Body of pancreas (tissue), 4 donors: ENCODE measurements around the gene SLC10A7.

Source experiments
- POLR2A ChIP-seq, 3 donors: fragments of 450-650 bp; IDR thresholded peaks; one replicate each; pipeline ENCODE4 v1.6.1; 2016; ENCODE audit warnings: antibody characterized with exemption in 3 of 3, mild to moderate bottlenecking in 2 of 3
- TF ChIP-seq, protein P1 (sequence below), 7 experiments: fragments of 450-650 bp in 4 of 7; fragments of 200-600 bp in 3 of 7; sonication (generic) in 3 of 7; IDR thresholded peaks; one replicate each; pipeline ENCODE4 v1.5.1; 2016 to 2019; ENCODE audit warnings: antibody characterized with exemption in 7 of 7

DNA sequence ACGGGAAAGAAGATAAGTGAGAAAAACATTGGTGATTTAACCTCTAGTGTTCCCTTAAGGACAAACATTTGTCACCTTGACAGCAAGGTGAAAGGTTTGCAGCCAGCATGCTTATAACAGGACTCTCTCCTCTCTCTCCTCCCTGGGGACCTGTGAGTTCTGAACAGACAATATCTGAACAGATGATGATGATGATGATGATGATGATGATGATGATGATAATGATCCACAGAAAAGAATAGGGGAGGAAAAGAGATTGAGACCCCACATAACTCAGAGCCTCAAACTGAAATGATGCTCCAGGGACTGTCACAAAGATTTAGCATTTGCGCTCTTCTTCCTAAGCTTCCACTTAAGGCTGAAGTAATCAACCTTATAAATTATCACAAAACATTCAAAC lies 103.9 kb downstream of the SLC10A7 start:
- TF ChIP-seq, protein P1, sequence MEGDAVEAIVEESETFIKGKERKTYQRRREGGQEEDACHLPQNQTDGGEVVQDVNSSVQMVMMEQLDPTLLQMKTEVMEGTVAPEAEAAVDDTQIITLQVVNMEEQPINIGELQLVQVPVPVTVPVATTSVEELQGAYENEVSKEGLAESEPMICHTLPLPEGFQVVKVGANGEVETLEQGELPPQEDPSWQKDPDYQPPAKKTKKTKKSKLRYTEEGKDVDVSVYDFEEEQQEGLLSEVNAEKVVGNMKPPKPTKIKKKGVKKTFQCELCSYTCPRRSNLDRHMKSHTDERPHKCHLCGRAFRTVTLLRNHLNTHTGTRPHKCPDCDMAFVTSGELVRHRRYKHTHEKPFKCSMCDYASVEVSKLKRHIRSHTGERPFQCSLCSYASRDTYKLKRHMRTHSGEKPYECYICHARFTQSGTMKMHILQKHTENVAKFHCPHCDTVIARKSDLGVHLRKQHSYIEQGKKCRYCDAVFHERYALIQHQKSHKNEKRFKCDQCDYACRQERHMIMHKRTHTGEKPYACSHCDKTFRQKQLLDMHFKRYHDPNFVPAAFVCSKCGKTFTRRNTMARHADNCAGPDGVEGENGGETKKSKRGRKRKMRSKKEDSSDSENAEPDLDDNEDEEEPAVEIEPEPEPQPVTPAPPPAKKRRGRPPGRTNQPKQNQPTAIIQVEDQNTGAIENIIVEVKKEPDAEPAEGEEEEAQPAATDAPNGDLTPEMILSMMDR (IDR thresholded peaks at IDR 0.05): no peak
- no peak for TF ChIP-seq POLR2A (IDR thresholded peaks at IDR 0.05)
